Cardiac fibroblast (primary cell): ENCODE results near the gene SCNN1B.

Source experiments
- DNase-seq, 2 donors: peaks; one replicate each; pipeline versions ENCODE4 v3.0.0 to v3.0.0-alpha.2; 2010; ENCODE audit warnings: low read depth in 2 of 2
- H3K4me3 ChIP-seq, 2 donors: replicated peaks in 1 of 2; 1 replicate in 1 of 2; 2 replicates in 1 of 2; pipeline ENCODE4 v1.5.1; 2011; ENCODE audit warnings: low read depth in 2 of 2, low read length in 2 of 2, mild to moderate bottlenecking in 2 of 2, moderate library complexity in 1 of 2
- TF ChIP-seq, protein P1 (sequence below): IDR thresholded peaks from one replicate; pipeline ENCODE4 v1.5.1; 2011; ENCODE audit warnings: low read depth, mild to moderate bottlenecking, low read length, inconsistent platforms

The SCNN1B gene

DNA sequence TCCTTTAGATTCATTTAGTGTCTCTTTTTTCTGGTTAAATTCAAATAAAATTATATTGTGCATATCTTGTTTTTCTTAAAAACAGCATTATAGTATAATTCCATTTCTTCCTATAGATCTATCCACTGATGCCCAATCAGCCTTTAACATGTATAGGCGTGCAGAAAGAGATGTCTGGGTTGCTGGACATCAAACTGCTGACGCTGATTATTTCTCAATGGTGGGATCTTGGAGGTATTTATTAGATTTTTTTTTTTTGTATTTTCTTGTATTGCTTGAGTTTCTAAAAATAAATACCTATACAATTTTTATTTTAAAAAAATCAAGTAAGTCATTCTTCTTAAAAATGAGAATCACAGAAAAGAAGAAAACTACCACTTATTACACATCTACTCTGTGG, 100.0 kb downstream of the SCNN1B start:
- no peak overlapping the region for H3K4me3 ChIP-seq
- no peak for DNase-seq
- TF ChIP-seq, protein P1, sequence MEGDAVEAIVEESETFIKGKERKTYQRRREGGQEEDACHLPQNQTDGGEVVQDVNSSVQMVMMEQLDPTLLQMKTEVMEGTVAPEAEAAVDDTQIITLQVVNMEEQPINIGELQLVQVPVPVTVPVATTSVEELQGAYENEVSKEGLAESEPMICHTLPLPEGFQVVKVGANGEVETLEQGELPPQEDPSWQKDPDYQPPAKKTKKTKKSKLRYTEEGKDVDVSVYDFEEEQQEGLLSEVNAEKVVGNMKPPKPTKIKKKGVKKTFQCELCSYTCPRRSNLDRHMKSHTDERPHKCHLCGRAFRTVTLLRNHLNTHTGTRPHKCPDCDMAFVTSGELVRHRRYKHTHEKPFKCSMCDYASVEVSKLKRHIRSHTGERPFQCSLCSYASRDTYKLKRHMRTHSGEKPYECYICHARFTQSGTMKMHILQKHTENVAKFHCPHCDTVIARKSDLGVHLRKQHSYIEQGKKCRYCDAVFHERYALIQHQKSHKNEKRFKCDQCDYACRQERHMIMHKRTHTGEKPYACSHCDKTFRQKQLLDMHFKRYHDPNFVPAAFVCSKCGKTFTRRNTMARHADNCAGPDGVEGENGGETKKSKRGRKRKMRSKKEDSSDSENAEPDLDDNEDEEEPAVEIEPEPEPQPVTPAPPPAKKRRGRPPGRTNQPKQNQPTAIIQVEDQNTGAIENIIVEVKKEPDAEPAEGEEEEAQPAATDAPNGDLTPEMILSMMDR: no peak

DNA sequence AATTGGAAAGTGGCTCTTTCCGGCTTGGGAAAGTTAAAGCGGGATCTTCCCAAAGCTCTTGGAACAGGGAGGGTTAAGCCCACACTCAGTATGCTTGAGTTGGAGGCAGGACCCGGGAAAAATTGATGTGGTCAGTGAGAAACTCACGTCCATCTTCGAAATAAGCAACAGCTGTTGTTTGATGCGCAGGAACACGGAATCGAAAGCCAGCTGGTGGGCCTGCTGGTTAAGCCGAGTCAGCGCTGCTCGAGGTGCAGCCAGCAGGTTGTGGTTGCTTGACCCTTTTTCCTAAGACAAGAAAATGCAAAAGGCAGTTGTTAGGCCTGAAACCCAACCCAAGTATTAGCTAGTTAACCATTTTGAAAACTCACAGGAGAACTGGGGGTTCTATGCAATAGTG, 101.4 kb downstream of the SCNN1B start:
- TF ChIP-seq, protein P1: no peak
- H3K4me3 ChIP-seq: no peak overlapping the region
- no peak for DNase-seq

DNA sequence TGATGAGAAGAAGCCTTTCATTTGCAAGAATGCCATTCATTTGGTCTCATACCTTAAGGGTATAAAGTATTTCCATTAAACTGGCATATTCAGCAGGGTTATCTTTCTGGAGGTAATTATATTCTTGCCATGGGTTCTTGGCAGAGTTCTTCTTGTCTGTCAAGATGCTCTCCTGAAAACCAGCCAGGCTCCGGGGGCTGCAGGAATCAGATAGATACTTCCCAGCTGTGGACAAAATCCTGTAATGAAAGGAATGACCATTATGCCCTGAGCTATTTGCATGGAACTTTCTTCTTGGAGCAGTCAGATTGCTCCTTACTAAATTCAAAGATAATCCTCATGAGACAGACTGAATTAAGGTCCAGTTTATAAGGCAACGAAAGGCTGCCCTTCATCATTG, 103.9 kb downstream of the SCNN1B start:
- H3K4me3 ChIP-seq: no peak overlapping the region
- no peak for DNase-seq
- TF ChIP-seq, protein P1: no peak

DNA sequence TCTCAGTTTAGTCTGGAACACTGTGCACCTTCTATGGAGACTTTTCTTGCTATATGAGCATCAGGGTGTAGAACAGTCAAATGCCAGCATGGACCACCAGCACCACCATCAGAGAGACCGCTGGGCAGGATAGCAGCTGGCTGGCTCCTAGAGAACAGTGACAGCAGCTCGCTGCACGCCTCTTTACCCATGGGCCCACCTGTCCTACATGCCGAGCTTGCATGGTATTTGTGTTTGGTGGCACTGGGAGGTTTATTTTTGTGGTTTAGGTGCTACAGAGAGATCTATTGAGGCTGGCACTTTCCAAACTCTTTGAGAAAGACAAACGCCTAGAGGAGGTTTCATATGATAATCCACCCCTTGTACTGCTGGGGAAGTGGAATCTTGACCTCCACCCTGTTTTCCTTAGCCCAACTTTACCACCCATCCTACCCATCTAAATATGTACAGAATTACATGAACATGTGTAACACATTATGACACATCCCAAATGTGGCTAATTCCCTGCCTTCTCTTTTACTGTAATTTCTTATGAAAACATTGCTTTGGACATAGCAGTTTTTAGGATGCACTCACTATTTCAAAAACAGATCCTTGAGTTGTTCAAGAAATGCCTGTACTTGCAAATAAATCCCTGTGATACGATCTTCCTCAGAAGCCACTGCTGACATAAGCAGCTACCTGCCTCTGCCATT, 104.6 kb downstream of the SCNN1B start:
- no peak overlapping the region for H3K4me3 ChIP-seq
- no peak for DNase-seq
- TF ChIP-seq, protein P1: no peak

DNA sequence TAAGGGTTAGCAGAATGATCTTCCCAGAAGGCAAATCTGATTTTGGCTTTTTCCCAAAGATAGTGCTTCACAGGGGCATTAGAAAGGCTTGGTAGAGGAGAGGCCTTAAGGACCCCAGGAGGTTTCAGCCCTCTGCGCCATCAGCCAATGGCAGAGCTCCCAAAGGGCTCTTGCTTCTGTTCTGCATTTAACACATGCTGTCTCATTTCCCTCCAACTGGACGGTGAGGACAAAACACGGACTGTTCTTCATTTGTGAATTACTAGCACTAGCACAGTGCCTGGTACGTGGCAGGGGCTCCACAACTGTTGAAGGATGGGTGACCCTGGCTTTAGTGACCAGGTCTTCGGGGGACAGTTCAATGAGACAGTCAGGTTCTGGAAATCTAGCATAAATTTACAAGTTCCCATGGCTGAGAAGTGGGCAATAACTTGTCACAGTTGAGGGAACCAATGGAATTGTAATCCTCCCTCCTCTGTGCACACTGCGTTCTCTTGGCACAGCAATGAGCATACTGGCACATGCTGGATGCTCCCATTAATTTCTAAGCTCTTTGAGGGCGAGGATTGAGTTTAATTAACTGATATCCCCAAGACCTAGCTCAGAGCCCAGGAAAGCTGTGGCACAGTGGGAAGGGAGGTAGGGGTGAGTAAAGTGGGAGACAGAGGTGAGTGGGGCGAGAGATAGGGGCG, 105.5 kb downstream of the SCNN1B start:
- TF ChIP-seq, protein P1: no peak
- no peak overlapping the region for H3K4me3 ChIP-seq
- no peak for DNase-seq

DNA sequence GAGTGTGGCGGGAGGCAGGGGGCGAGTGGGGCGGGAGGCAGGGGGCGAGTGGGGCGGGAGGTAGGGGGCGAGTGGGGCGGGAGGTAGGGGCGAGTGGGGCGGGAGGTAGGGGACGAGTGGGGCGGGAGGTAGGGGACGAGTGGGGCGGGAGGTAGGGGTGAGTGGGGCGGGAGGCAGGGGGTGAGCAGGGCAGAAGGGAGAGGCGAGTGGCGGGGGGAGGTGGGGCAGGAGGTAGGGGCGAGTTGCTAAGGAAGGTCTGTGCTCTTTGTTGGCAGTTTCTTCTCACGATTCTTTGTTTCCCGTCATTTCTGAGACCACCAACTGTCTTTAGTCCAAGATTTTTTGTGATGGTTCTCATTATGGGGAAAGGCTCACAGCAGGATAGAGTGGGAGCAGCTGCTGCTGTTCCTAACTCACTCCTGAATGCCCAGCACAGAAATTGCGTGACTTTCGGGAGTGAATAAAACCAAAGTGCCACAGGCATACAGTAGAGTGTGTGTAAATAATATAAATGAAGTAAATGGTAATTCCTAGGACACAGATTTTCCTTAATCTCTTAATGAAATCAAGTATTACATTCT, 106.2 kb downstream of the SCNN1B start:
- DNase-seq: no peak
- TF ChIP-seq, protein P1: no peak
- H3K4me3 ChIP-seq: no peak overlapping the region
